Esophagus squamous epithelium (tissue), 5 donors: ENCODE results near the gene XKR8. TPM values are rescaled to one million over a fixed set of nuclear protein-coding genes. Genes with fewer than 3 reads are reported as not detected.

Experiments used
- DNase-seq: peaks from one replicate; lab custom pipeline; 2025; lab: John Stamatoyannopoulos, UW
- H3K27ac ChIP-seq, 4 donors: fragments of 200-600 bp; sonication (generic); one replicate each; pipeline ENCODE4 v1.5.1; 2016 to 2019; ENCODE audit warnings: mild to moderate bottlenecking in 1 of 4
- H3K27me3 ChIP-seq, 4 donors: fragments of 200-600 bp; sonication (generic); 1 replicate in 3 of 4; 2 replicates in 1 of 4; pipeline versions ENCODE4 v1.5.1 to v1.6.0; 2017 to 2021; ENCODE audit warnings: antibody characterized with exemption in 1 of 4
- H3K36me3 ChIP-seq, 3 donors: fragments of 200-600 bp; sonication (generic); one replicate each; pipeline ENCODE4 v1.5.1; 2016 to 2019
- H3K4me1 ChIP-seq, 3 donors: fragments of 200-600 bp; sonication (generic); one replicate each; pipeline ENCODE4 v1.5.1; 2017 to 2019
- H3K4me3 ChIP-seq, 4 donors: fragments of 200-600 bp; sonication (generic); 1 replicate in 3 of 4; 2 replicates in 1 of 4; pipeline ENCODE4 v1.5.1; 2016 to 2019; ENCODE audit warnings: mild to moderate bottlenecking in 2 of 4, moderate library complexity in 1 of 4
- H3K9me3 ChIP-seq, 3 donors: fragments of 200-600 bp; sonication (generic); one replicate each; pipeline ENCODE4 v1.5.1; 2016 to 2019
- POLR2A ChIP-seq, 4 donors: fragments of 450-650 bp; IDR thresholded peaks; one replicate each; pipeline ENCODE4 v1.6.1; 2017; ENCODE audit warnings: antibody characterized with exemption in 4 of 4, mild to moderate bottlenecking in 4 of 4, moderate library complexity in 3 of 4
- WGBS, 2 donors: methylation state at CpG; one replicate each; pipeline ENCODE4 v1.1.5; 2018; 5-methylcytosine and 5-hydroxymethylcytosine counted together
- intact Hi-C: fragments of 100-400 bp; cut with DNase I; formaldehyde crosslinking; loops from one replicate; pipeline ENCODE4 v1.15.0; 2022
- total RNA-seq, 4 donors: library from RNA; depleted of rRNA; stranded (reverse); fragments of >200 nt; gene quantifications; one replicate each; pipeline ENCODE4 v1.1.0, GENCODE V29; 2016
- TF ChIP-seq, protein P1 (sequence below), 6 experiments: fragments of 450-650 bp in 4 of 6; fragments of 200-600 bp in 2 of 6; sonication (generic) in 2 of 6; IDR thresholded peaks; one replicate each; pipeline ENCODE4 v1.5.1; 2016 to 2019; ENCODE audit warnings: antibody characterized with exemption in 6 of 6, mild to moderate bottlenecking in 4 of 6, moderate library complexity in 4 of 6
- donor health status: DM: yes; HTN: yes; CAD: no.

XKR8 gene, protein sequence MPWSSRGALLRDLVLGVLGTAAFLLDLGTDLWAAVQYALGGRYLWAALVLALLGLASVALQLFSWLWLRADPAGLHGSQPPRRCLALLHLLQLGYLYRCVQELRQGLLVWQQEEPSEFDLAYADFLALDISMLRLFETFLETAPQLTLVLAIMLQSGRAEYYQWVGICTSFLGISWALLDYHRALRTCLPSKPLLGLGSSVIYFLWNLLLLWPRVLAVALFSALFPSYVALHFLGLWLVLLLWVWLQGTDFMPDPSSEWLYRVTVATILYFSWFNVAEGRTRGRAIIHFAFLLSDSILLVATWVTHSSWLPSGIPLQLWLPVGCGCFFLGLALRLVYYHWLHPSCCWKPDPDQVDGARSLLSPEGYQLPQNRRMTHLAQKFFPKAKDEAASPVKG
- total RNA-seq, result 1 to 10 TPM; 2.9 to 6.2 (median 4.3) TPM

DNA sequence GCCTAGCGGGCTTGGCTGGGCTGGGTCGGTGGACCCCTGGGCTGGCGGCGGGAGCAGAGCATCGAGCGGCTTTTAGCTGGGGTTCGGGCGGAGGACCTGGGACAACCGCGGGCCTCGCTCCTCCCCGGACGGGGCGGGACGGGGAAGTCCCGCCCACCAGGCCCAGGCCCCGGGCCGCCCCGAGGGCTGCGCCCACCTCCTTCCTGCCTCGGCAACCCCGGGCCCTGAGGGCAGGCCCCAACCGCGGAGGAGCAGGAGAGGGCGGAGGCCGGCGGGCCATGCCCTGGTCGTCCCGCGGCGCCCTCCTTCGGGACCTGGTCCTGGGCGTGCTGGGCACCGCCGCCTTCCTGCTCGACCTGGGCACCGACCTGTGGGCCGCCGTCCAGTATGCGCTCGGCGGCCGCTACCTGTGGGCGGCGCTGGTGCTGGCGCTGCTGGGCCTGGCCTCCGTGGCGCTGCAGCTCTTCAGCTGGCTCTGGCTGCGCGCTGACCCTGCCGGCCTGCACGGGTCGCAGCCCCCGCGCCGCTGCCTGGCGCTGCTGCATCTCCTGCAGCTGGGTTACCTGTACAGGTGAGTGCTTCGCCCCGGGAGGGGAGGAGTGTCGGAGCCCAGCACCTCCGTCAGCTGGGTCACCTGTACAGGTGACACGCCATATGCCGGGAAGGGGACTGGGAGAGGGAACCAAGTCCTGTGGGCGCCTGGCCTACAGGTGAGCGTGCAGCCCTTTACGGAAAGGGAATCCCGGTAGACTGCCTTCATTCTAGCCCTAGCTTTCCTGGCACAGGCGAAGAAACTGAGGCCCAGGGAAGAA, at the start of gene XKR8:
Gene XKR8 (plus strand): TSS at position 182 of the 812 bp plus-strand sequence. CDS start 97 bp downstream, at position 279.
- Histone ChIP-seq H3K27me3 (no peaks in the 10 kb centered on the region), H3K27ac (peak within 1 kb of the TSS; percentile 90 to 96 (median 93)), H3K36me3 (peaks cover 0 to 21% (median 7%) of the 10 kb centered on the region in 3 donors), H3K4me3 (peak within 1 kb of the TSS; percentile 73 to 81 (median 77)), H3K4me1 (peaks cover 16 to 31% (median 21%) of the 10 kb centered on the region in 3 donors), H3K9me3 (no peaks in the 10 kb centered on the region)
- peak in 1 of 4 donors; percentile 78 for TF ChIP-seq POLR2A (IDR thresholded peaks at IDR 0.05)
- TF ChIP-seq, protein P1, sequence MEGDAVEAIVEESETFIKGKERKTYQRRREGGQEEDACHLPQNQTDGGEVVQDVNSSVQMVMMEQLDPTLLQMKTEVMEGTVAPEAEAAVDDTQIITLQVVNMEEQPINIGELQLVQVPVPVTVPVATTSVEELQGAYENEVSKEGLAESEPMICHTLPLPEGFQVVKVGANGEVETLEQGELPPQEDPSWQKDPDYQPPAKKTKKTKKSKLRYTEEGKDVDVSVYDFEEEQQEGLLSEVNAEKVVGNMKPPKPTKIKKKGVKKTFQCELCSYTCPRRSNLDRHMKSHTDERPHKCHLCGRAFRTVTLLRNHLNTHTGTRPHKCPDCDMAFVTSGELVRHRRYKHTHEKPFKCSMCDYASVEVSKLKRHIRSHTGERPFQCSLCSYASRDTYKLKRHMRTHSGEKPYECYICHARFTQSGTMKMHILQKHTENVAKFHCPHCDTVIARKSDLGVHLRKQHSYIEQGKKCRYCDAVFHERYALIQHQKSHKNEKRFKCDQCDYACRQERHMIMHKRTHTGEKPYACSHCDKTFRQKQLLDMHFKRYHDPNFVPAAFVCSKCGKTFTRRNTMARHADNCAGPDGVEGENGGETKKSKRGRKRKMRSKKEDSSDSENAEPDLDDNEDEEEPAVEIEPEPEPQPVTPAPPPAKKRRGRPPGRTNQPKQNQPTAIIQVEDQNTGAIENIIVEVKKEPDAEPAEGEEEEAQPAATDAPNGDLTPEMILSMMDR (IDR thresholded peaks at IDR 0.05), result peak in 5 of 6 experiments; percentile 35 to 64 (median 49)
- WGBS, 2 donors, result 11% methylated on average over 16 of the region's 68 CpGs; no CpG with 5 or more reads in 1 of the 2 donors
- peak; percentile 29 for DNase-seq
- intact Hi-C loops, result no loop called here

DNA sequence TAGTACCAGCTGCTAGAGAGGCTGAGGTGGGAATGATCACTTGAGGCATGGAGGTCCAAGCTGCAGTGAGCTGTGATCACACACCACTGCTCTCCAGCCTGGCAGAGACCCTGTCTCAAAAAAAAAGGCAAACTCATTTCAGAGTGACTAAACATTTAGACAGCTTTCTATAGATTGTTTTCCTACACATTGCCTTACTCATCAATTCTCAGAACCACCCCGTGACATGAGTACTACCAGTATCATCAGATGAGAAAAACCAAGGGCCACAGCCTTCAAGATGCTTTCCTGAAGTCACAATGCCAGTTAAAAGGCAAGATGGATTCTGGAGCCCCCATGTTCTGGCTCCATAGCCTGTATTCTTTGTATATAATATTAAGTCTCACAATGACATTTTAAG, 47.3 kb upstream of the XKR8 start:
- intact Hi-C loops, result no loop called here
- 63 to 88% methylated on average over 1 of the region's 1 CpG for WGBS, 2 donors
- TF ChIP-seq, protein P1 (IDR thresholded peaks at IDR 0.05), result no peak
- TF ChIP-seq POLR2A (IDR thresholded peaks at IDR 0.05), result no peak
- Histone ChIP-seq H3K4me3 (no peak overlapping the region), H3K36me3 (peaks cover 0 to 55% (median 4%) of the 10 kb centered on the region in 3 donors), H3K4me1 (peaks cover 0 to 21% (median 11%) of the 10 kb centered on the region in 3 donors), H3K9me3 (peaks cover 0 to 7% (median 6%) of the 10 kb centered on the region in 3 donors), H3K27ac (no peak overlapping the region), H3K27me3 (no peaks in the 10 kb centered on the region)
- DNase-seq, result no peak

DNA sequence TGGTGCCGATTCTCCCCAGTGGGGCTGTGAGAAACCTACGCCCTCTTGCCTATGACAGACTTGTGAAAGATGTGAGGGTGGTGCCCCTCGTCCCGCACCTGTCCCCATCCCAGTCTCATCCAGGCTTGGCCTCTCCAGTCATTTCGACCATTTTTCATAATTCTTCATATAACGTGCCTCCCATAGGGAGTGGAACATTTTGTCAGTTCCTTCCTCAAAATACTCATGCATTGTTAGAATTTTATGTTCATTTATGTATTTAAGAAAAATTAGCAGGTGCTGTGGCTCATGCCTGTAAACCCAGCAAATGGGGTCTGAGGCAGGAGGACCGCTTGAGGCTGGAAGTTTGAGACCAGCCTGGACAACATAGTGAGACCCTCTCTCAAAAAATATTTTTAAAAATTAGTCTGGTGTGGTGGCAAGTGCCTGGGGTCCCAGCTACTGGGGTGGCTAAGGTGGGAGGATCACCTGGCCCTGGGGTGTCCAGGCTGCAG, 44.6 kb upstream of the XKR8 start:
- WGBS, 2 donors, result 54 to 72% methylated on average over 7 of the region's 7 CpGs
- no peaks in the 10 kb centered on the region for H3K27me3 ChIP-seq
- intact Hi-C loops, result no loop called here
- TF ChIP-seq, protein P1 (IDR thresholded peaks at IDR 0.05), result no peak
- TF ChIP-seq POLR2A (IDR thresholded peaks at IDR 0.05), result no peak
- no peak for DNase-seq
- H3K36me3 ChIP-seq, result peaks cover 0 to 28% (median 0%) of the 10 kb centered on the region in 3 donors
- peaks cover 0 to 7% (median 6%) of the 10 kb centered on the region in 3 donors for H3K9me3 ChIP-seq
- H3K4me3 ChIP-seq, result peak overlapping the region in 3 of 4 donors; percentile 73 to 90 (median 87)
- peak overlapping the region; percentile 85 to 89 (median 88) for H3K27ac ChIP-seq
- H3K4me1 ChIP-seq, result peaks cover 0 to 21% (median 11%) of the 10 kb centered on the region in 3 donors

DNA sequence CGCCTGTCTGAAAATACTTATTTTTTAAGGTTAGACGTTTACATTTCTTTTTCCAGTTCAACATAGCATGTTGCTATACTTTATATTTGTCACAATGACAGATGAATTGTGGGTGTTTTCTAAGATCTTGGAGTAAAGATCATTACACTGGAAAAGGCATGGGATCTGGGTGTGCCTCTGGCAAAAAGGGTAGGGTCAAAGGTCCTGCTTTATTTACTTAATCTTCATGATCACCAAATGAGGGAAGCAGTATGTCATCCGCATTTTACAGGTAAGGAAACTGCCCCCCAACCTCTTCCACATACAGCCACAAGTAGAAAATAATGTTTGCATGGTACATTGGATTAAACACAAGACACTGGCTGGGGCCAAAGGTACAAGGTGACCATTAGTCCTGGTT, 37.5 kb upstream of the XKR8 start:
- no peaks in the 10 kb centered on the region for H3K4me1 ChIP-seq
- no peaks in the 10 kb centered on the region for H3K9me3 ChIP-seq
- WGBS, 2 donors, result 78 to 81% methylated on average over 3 of the region's 3 CpGs
- H3K27me3 ChIP-seq, result no peaks in the 10 kb centered on the region
- H3K4me3 ChIP-seq, result no peak overlapping the region
- no peaks in the 10 kb centered on the region for H3K36me3 ChIP-seq
- no peak for TF ChIP-seq POLR2A (IDR thresholded peaks at IDR 0.05)
- TF ChIP-seq, protein P1 (IDR thresholded peaks at IDR 0.05), result no peak
- intact Hi-C loops, result no loop called here
- no peak for DNase-seq
- no peak overlapping the region for H3K27ac ChIP-seq
